Thoracic aorta (tissue), 2 donors: ENCODE results near the gene PRKN. TPM values are rescaled to one million over a fixed set of nuclear protein-coding genes. Genes with fewer than 3 reads are reported as not detected.
"Not testable (repeated sequence)": the region's sequence is repeated elsewhere in the genome, so short reads cannot be mapped to it uniquely, and the experiment has no call there.

Experiments
- ATAC-seq: fragments of 150-250 bp; one replicate; pipeline ENCODE4 v1.8.0; 2017; ENCODE audit warnings: low read depth; ENCODE audit not compliant: insufficient number of reproducible peaks, low FRiP score
- DNase-seq: peaks from one replicate; pipeline ENCODE4 v3.0.0-alpha.2; 2020; ENCODE audit warnings: low spot score
- H3K27ac ChIP-seq, 2 donors: fragments of 200-600 bp; sonication (generic); 1 replicate in 1 of 2; 2 replicates in 1 of 2; pipeline ENCODE4 v1.5.1; 2016; ENCODE audit warnings: mild to moderate bottlenecking in 2 of 2, moderate library complexity in 2 of 2
- H3K27me3 ChIP-seq: fragments of 200-600 bp; sonication (generic); replicated peaks from 2 replicates; pipeline ENCODE4 v1.6.0; 2016; ENCODE audit warnings: mild to moderate bottlenecking; ENCODE audit not compliant: insufficient read depth
- H3K36me3 ChIP-seq: fragments of 200-600 bp; sonication (generic); one replicate; pipeline ENCODE4 v1.5.1; 2016
- H3K4me1 ChIP-seq, 2 donors: fragments of 200-600 bp; sonication (generic); 1 replicate in 1 of 2; 2 replicates in 1 of 2; pipeline versions ENCODE4 v1.5.1 to v1.6.0; 2016; ENCODE audit warnings: low read depth in 2 of 2, mild to moderate bottlenecking in 1 of 2; ENCODE audit not compliant: control insufficient read depth in 1 of 2
- H3K4me3 ChIP-seq: fragments of 200-600 bp; sonication (generic); 2 replicates; pipeline ENCODE4 v1.5.1; 2016; ENCODE audit warnings: mild to moderate bottlenecking
- H3K9me3 ChIP-seq: fragments of 200-600 bp; sonication (generic); 2 replicates; pipeline ENCODE4 v1.5.1; 2016
- CTCF ChIP-seq: fragments of 200-600 bp; sonication (generic); IDR thresholded peaks from one replicate; pipeline ENCODE4 v1.5.1; 2019; ENCODE audit warnings: antibody characterized with exemption
- total RNA-seq, 2 donors: library from RNA; depleted of rRNA; stranded (reverse); fragments of >200 nt; gene quantifications; one replicate each; pipeline versions ENCODE4 v1.1.0 to v1.2.3, GENCODE V29; 2016

PRKN gene
- total RNA-seq, 2 donors from 2014 or later = 10.4 to 23.8 TPM

GRCh38 chr6:161341638-161342037, 1385.9 kb downstream of the PRKN start:
- Histone ChIP-seq H3K27ac (no peak overlapping the region), H3K4me1 (no peaks in the 10 kb centered on the region), H3K4me3 (no peak overlapping the region), H3K27me3 (no peaks in the 10 kb centered on the region), H3K9me3 (no peaks in the 10 kb centered on the region), H3K36me3 (no peaks in the 10 kb centered on the region)
- no peak for DNase-seq
- TF ChIP-seq CTCF = no peak
- ATAC-seq = no peak

- DNase-seq (no peak), ATAC-seq (no peak)
- no peak overlapping the region for H3K27ac ChIP-seq
- no peak for TF ChIP-seq CTCF
- no peak overlapping the region for H3K4me3 ChIP-seq
- no peaks in the 10 kb centered on the region for H3K9me3 ChIP-seq
- no peaks in the 10 kb centered on the region for H3K36me3 ChIP-seq
- no peaks in the 10 kb centered on the region for H3K4me1 ChIP-seq
- no peaks in the 10 kb centered on the region for H3K27me3 ChIP-seq
These were observed 1389.6 kb downstream of the PRKN start for GRCh38 chr6:161338015-161338414.

GRCh38 chr6:161336479-161336878, 1391.1 kb downstream of the PRKN start:
- no peak for TF ChIP-seq CTCF
- Histone ChIP-seq H3K36me3 (no peaks in the 10 kb centered on the region), H3K27ac (no peak overlapping the region), H3K27me3 (no peaks in the 10 kb centered on the region), H3K4me1 (no peaks in the 10 kb centered on the region), H3K4me3 (no peak overlapping the region), H3K9me3 (no peaks in the 10 kb centered on the region)
- DNase-seq (no peak), ATAC-seq (no peak)

GRCh38 chr6:161333410-161333809, 1394.2 kb downstream of the PRKN start:
- Histone ChIP-seq H3K4me3 (no peak overlapping the region), H3K36me3 (no peaks in the 10 kb centered on the region), H3K27me3 (no peaks in the 10 kb centered on the region), H3K27ac (no peak overlapping the region), H3K4me1 (no peaks in the 10 kb centered on the region), H3K9me3 (no peaks in the 10 kb centered on the region)
- no peak for DNase-seq
- no peak for ATAC-seq
- TF ChIP-seq CTCF = no peak

GRCh38 chr6:161331402-161332081, 1396.0 kb downstream of the PRKN start:
- H3K27me3 ChIP-seq, H3K4me3 ChIP-seq, H3K4me1 ChIP-seq, H3K36me3 ChIP-seq, DNase-seq, ATAC-seq, H3K27ac ChIP-seq, H3K9me3 ChIP-seq: not testable (repeated sequence)
